ENCODE data around the gene LIPC.

- TF ChIP-seq SP1 (IDR thresholded peaks at IDR 0.05; ENCODE audit: low read depth): no peak
- TF ChIP-seq CTCF (IDR thresholded peaks at IDR 0.05 in 2 of 3, conservative IDR thresholded peaks at IDR 0.05 in 1 of 3; ENCODE audit: borderline replicate concordance in 1 of 3, insufficient read depth in 1 of 3, low read depth in 2 of 3, low read length in 2 of 3): no peak
Observed at GRCh38 chr15:58489289-58490085, 57.7 kb downstream of the LIPC start.
